ENCODE results near the gene CNTNAP5.

CNTNAP5 gene

DNA sequence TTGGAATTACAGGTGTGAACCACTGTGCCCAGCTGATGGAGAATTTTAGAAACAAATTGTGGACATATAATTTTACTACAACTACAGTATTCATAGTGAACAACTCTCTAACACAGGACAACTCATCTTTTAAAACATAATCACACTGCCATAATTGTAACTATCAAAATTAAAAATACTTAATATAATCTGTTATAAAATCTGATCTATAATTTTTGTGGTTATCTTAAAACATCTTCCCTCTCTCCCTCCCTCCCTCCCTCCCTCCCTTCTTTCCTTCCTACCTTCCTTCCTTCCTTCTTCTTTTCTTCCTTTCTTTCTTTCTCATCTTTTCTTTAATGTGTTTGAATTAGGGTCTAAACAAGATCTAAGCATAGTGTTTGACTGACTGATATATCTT lies 577.7 kb downstream of the CNTNAP5 start:
- no peak overlapping the region for H3K27ac ChIP-seq (ENCODE audit: low read depth, low read length, severe bottlenecking)

DNA sequence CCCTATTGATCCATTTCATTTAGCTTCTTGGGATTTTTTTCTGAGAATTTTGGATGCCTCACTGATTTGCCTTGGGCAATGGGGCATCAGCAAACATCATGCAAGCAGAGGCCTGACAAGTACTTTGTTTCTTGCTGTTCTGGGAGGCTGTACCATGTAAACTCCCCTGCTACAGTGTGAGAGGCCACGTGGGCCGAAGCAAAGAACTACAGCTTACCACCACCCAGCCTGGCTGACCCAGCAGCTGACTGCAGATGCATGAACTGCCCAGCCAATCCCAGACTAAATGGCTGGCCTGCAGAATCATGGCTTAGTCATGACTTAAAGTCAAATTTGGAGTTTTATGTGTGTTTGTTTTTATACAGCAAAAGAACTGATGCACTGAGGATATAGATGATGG lies 579.9 kb downstream of the CNTNAP5 start:
- Histone ChIP-seq H3K36me3 (ENCODE audit: control insufficient read depth, insufficient read depth, low read length) (no peaks in the 10 kb centered on the region), H3K4me3 (ENCODE audit: extremely low read depth, insufficient read depth, low read length, poor library complexity, severe bottlenecking) (no peak overlapping the region)
- 82 to 100% methylated on average over 1 to 2 of the region's 2 CpGs for WGBS, 2 experiments (ENCODE audit: insufficient coverage in 2 of 2)

More for the DNA sequence above, 577.7 kb downstream of the CNTNAP5 start:
- H3K4me3 ChIP-seq (ENCODE audit: extremely low read depth, insufficient read depth, low read length, poor library complexity, severe bottlenecking) = no peak overlapping the region
- no peaks in the 10 kb centered on the region for H3K36me3 ChIP-seq (ENCODE audit: control insufficient read depth, insufficient read depth, low read length)
- H3K4me1 ChIP-seq (ENCODE audit: control insufficient read depth, insufficient read depth, low read length, poor library complexity, severe bottlenecking) = no peaks in the 10 kb centered on the region
- H3K9me3 ChIP-seq (ENCODE audit: control insufficient read depth, low read length) = no peaks in the 10 kb centered on the region

DNA sequence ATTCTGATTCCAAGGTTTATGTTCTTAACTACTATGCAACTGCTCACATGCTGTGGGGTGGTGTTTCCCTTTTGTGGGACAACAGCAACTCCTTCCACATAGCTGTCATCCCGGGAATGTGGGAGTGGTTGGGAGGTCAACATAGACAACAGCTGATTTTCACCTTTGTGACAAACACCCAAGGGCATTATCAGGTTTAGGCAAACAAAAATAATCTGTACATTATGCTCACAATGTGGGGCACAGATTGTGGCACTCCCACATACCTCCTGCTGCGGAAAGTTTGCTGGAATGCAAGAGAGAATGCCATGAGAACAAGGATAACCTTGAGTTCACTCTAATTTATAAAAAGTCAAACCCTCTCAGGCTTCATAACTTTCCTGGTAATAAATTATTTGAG lies 582.6 kb downstream of the CNTNAP5 start:
- WGBS, 2 experiments (ENCODE audit: insufficient coverage in 2 of 2) = 100% methylated on average over 1 of the region's 2 CpGs; no CpG with 5 or more reads in 1 of the 2 experiments
- H3K9me3 ChIP-seq (ENCODE audit: control insufficient read depth, low read length) = no peaks in the 10 kb centered on the region
- H3K4me1 ChIP-seq (ENCODE audit: control insufficient read depth, insufficient read depth, low read length, poor library complexity, severe bottlenecking) = peaks cover 4% of the 10 kb centered on the region
- H3K4me3 ChIP-seq (ENCODE audit: extremely low read depth, insufficient read depth, low read length, poor library complexity, severe bottlenecking) = no peak overlapping the region
- H3K36me3 ChIP-seq (ENCODE audit: control insufficient read depth, insufficient read depth, low read length) = no peaks in the 10 kb centered on the region
- no peak overlapping the region for H3K27ac ChIP-seq (ENCODE audit: low read depth, low read length, severe bottlenecking)

More for the DNA sequence above, 579.9 kb downstream of the CNTNAP5 start:
- H3K27ac ChIP-seq (ENCODE audit: low read depth, low read length, severe bottlenecking) = no peak overlapping the region
- H3K9me3 ChIP-seq (ENCODE audit: control insufficient read depth, low read length) = no peaks in the 10 kb centered on the region
- H3K4me1 ChIP-seq (ENCODE audit: control insufficient read depth, insufficient read depth, low read length, poor library complexity, severe bottlenecking) = peaks cover 4% of the 10 kb centered on the region

DNA sequence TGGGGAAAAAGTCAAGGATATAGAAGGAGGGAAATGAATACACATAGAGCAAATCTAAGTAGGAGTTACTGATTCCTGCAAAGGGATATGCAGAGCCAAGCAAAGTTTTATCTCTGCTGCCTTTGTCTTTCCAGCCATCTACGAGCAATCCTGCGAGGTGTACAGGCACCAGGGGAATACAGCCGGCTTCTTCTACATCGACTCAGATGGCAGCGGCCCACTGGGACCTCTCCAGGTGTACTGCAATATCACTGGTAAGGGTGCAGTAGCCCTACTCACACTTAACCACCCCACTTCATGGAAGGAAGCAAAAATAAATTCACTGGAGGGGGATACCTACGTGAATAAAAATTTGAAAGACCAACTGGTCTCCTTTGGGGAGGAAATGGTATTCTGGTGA lies 584.6 kb downstream of the CNTNAP5 start:
- Histone ChIP-seq H3K36me3 (ENCODE audit: control insufficient read depth, insufficient read depth, low read length) (no peaks in the 10 kb centered on the region), H3K27ac (ENCODE audit: low read depth, low read length, severe bottlenecking) (no peak overlapping the region), H3K9me3 (ENCODE audit: control insufficient read depth, low read length) (no peaks in the 10 kb centered on the region), H3K4me3 (ENCODE audit: extremely low read depth, insufficient read depth, low read length, poor library complexity, severe bottlenecking) (no peak overlapping the region), H3K4me1 (ENCODE audit: control insufficient read depth, insufficient read depth, low read length, poor library complexity, severe bottlenecking) (peaks cover 4% of the 10 kb centered on the region)
- WGBS, 2 experiments (ENCODE audit: insufficient coverage in 2 of 2) = 75 to 86% methylated on average over 2 to 5 of the region's 6 CpGs

DNA sequence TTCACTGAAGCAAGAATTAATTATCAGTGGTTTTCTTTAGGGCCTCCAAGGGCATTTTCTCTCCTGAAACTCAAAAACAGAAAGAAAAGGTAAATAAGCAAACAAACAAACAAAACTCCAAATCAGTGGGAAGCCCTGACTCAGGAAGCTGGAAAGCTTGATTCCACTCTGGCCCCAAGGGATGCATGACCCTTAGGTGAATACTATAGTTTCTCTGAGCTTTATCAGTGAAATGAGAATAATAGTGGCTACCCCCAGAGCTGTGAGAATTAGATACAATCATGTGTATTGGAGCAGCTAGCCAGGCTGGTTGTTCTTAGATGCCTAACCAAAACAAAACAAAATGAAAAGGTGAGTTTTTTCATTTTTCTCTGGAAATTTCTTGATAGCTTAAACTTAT lies 585.1 kb downstream of the CNTNAP5 start:
- no peaks in the 10 kb centered on the region for H3K9me3 ChIP-seq (ENCODE audit: control insufficient read depth, low read length)
- no peak overlapping the region for H3K4me3 ChIP-seq (ENCODE audit: extremely low read depth, insufficient read depth, low read length, poor library complexity, severe bottlenecking)
- H3K27ac ChIP-seq (ENCODE audit: low read depth, low read length, severe bottlenecking) = no peak overlapping the region
- peaks cover 4% of the 10 kb centered on the region for H3K4me1 ChIP-seq (ENCODE audit: control insufficient read depth, insufficient read depth, low read length, poor library complexity, severe bottlenecking)
- H3K36me3 ChIP-seq (ENCODE audit: control insufficient read depth, insufficient read depth, low read length) = no peaks in the 10 kb centered on the region

DNA sequence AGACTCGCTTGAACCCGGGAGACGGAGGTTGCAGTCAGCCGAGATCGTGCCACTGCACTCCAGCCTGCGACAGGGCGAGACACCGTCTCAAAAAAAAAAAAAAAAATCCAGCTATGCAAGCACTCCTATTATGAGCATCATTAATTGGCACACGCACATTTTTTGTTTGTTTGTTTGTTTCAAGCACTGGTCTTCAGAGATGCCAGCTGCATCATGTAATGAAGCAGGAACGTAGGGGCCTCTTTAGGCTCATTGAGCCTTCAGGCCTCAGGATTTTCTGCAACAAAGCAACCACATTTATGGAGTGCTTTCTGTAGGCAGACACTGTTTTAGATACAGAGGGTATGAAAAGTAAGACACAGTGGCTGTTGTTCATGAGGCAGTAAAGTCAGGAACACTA lies 585.8 kb downstream of the CNTNAP5 start:
- Histone ChIP-seq H3K27ac (ENCODE audit: low read depth, low read length, severe bottlenecking) (no peak overlapping the region), H3K36me3 (ENCODE audit: control insufficient read depth, insufficient read depth, low read length) (no peaks in the 10 kb centered on the region), H3K4me3 (ENCODE audit: extremely low read depth, insufficient read depth, low read length, poor library complexity, severe bottlenecking) (no peak overlapping the region), H3K9me3 (ENCODE audit: control insufficient read depth, low read length) (no peaks in the 10 kb centered on the region), H3K4me1 (ENCODE audit: control insufficient read depth, insufficient read depth, low read length, poor library complexity, severe bottlenecking) (peaks cover 4% of the 10 kb centered on the region)
- 93 to 94% methylated on average over 10 of the region's 10 CpGs for WGBS, 2 experiments (ENCODE audit: insufficient coverage in 2 of 2)

DNA sequence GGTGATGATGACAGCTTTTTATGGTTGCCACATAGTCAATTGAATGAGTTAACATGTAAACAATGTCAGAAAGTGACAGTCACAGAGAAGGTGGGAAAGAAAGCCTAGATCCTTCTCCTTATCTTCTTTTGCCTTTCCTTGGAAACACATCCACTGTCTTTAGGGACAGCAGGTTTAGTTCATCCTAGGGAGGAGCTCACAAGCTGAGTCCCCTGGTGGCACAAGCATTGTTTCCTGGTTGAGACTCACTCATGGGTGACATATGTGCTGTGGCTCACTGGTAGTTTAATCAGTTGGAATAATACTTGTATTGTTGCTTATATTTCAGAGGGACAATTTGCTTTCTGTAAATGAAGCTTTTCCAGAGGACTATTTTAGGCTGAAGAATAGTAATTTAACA lies 598.5 kb downstream of the CNTNAP5 start:
- no peak overlapping the region for H3K4me3 ChIP-seq (ENCODE audit: extremely low read depth, insufficient read depth, low read length, poor library complexity, severe bottlenecking)
- no peaks in the 10 kb centered on the region for H3K9me3 ChIP-seq (ENCODE audit: control insufficient read depth, low read length)
- no peaks in the 10 kb centered on the region for H3K4me1 ChIP-seq (ENCODE audit: control insufficient read depth, insufficient read depth, low read length, poor library complexity, severe bottlenecking)
- H3K27ac ChIP-seq (ENCODE audit: low read depth, low read length, severe bottlenecking) = no peak overlapping the region
- no peaks in the 10 kb centered on the region for H3K36me3 ChIP-seq (ENCODE audit: control insufficient read depth, insufficient read depth, low read length)

DNA sequence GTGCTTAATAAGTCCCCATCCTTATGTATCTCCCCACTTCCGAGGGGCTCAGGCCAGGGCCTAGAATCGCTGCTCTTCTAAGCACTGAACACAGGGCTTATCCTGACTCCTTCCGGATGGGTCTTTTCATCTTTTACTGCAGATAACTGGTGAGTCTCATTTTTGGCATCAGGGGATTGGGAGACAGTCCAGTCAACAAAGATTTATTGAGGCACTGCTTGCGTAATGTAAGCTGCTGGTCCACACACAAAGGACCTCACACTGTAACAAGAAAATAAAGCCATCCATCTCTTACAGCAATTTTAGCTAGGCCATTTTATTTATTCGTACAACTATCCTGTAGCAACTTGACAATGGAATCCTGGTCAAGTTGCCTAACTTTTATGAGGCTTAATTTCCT lies 600.5 kb downstream of the CNTNAP5 start:
- Histone ChIP-seq H3K27ac (ENCODE audit: low read depth, low read length, severe bottlenecking) (no peak overlapping the region), H3K4me3 (ENCODE audit: extremely low read depth, insufficient read depth, low read length, poor library complexity, severe bottlenecking) (no peak overlapping the region), H3K36me3 (ENCODE audit: control insufficient read depth, insufficient read depth, low read length) (no peaks in the 10 kb centered on the region), H3K9me3 (ENCODE audit: control insufficient read depth, low read length) (no peaks in the 10 kb centered on the region), H3K4me1 (ENCODE audit: control insufficient read depth, insufficient read depth, low read length, poor library complexity, severe bottlenecking) (no peaks in the 10 kb centered on the region)
- 89 to 100% methylated on average over 3 to 4 of the region's 5 CpGs for whole genome bisulfite sequencing, 2 experiments (ENCODE audit: insufficient coverage in 2 of 2)

DNA sequence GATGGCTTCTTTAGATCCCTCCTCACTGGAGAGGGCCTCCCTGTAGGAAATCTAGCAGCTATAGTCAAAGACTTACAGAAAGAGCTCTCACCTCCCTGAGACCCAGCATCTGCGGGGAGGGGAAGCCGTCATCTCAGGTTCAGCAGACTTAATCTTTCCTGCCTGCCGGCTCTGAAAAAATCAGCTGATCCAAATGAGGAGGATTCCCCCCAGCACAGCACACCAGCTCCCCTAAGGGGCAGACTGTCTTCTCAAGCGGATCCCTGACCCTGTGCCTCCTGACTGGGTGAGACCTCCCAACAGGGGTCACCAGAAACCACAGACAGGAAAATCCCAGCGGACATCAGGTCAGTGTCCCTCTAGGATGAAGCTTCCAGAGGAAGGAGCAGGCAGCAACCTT lies 601.9 kb downstream of the CNTNAP5 start:
- no peaks in the 10 kb centered on the region for H3K36me3 ChIP-seq (ENCODE audit: control insufficient read depth, insufficient read depth, low read length)
- no peaks in the 10 kb centered on the region for H3K4me1 ChIP-seq (ENCODE audit: control insufficient read depth, insufficient read depth, low read length, poor library complexity, severe bottlenecking)
- H3K4me3 ChIP-seq (ENCODE audit: extremely low read depth, insufficient read depth, low read length, poor library complexity, severe bottlenecking) = no peak overlapping the region
- H3K9me3 ChIP-seq (ENCODE audit: control insufficient read depth, low read length) = no peaks in the 10 kb centered on the region
- 91 to 96% methylated on average over 4 of the region's 5 CpGs for WGBS, 2 experiments (ENCODE audit: insufficient coverage in 2 of 2)
- no peak overlapping the region for H3K27ac ChIP-seq (ENCODE audit: low read depth, low read length, severe bottlenecking)

DNA sequence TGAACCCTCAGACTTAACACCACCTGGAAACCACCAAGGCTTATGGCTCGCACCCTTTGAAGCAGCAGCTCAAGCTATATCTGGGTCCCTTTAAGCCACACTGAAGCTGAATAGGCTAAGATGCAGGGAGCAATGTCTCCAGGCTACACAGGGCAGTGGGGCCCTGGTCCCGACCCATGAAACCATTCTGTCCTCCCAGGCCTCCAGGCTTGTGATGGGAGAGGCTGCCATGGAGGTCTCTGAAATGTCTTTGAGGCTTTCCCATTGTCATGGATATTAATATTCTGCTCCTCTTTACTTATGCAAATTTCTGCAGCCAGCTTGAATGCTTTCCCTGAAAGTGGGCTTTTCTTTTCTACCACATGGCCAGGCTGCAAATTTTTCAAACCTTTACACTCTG lies 608.7 kb downstream of the CNTNAP5 start:
- WGBS, 2 experiments (ENCODE audit: insufficient coverage in 2 of 2) = 67 to 83% methylated on average over 1 of the region's 2 CpGs

DNA sequence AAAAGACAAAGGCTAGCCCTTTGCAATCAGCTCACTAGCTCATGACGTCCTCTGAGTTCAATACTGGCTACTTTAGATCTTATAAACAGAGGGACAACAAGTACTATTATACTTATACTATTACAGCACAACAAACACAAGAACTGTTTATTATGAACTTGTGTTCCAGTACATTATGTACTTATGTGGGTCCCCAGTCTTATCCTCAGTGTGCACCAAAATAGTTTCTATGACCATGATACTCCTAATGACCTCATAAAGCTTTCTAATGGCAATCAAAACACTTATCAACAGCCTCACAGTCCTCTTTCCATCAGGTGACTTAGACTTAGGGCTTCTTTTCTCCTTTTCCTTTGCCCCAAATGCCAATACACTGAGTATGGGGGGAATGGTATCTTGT lies 614.4 kb downstream of the CNTNAP5 start:
- Histone ChIP-seq H3K4me3 (ENCODE audit: extremely low read depth, insufficient read depth, low read length, poor library complexity, severe bottlenecking) (no peak overlapping the region), H3K36me3 (ENCODE audit: control insufficient read depth, insufficient read depth, low read length) (no peaks in the 10 kb centered on the region), H3K4me1 (ENCODE audit: control insufficient read depth, insufficient read depth, low read length, poor library complexity, severe bottlenecking) (no peaks in the 10 kb centered on the region), H3K9me3 (ENCODE audit: control insufficient read depth, low read length) (no peaks in the 10 kb centered on the region), H3K27ac (ENCODE audit: low read depth, low read length, severe bottlenecking) (no peak overlapping the region)
- WGBS, 2 experiments (ENCODE audit: insufficient coverage in 2 of 2) = no CpG with 5 or more reads among the region's 1 CpG

More for the DNA sequence above, 608.7 kb downstream of the CNTNAP5 start:
- H3K9me3 ChIP-seq (ENCODE audit: control insufficient read depth, low read length) = no peaks in the 10 kb centered on the region
- H3K36me3 ChIP-seq (ENCODE audit: control insufficient read depth, insufficient read depth, low read length) = no peaks in the 10 kb centered on the region
- no peak overlapping the region for H3K4me3 ChIP-seq (ENCODE audit: extremely low read depth, insufficient read depth, low read length, poor library complexity, severe bottlenecking)
- no peak overlapping the region for H3K27ac ChIP-seq (ENCODE audit: low read depth, low read length, severe bottlenecking)
- no peaks in the 10 kb centered on the region for H3K4me1 ChIP-seq (ENCODE audit: control insufficient read depth, insufficient read depth, low read length, poor library complexity, severe bottlenecking)
